Middle frontal gyrus (tissue), 1 donor: ENCODE results near the gene EPN2.

Experiments used
- DNase-seq: peaks from one replicate; pipeline ENCODE4 v3.0.0-alpha.2; 2015; ENCODE audit warnings: low spot score; ENCODE audit errors: extremely low spot score

The EPN2 gene

GRCh38 chr17:19291646-19292376, 54.6 kb downstream of the EPN2 start:
- DNase-seq: no peak

GRCh38 chr17:19292377-19292711, 55.2 kb downstream of the EPN2 start:
- DNase-seq: no peak

- no peak for DNase-seq
These were observed 57.3 kb downstream of the EPN2 start for GRCh38 chr17:19294443-19294842.

- no peak for DNase-seq
These were observed 58.4 kb downstream of the EPN2 start for GRCh38 chr17:19295473-19296135.

- DNase-seq: no peak
These were observed 59.9 kb downstream of the EPN2 start for GRCh38 chr17:19296786-19297778.

GRCh38 chr17:19298569-19299213, 61.5 kb downstream of the EPN2 start:
- DNase-seq: no peak

- no peak for DNase-seq
These were observed 62.1 kb downstream of the EPN2 start for GRCh38 chr17:19299214-19299747.

GRCh38 chr17:19299866-19300265, 62.7 kb downstream of the EPN2 start:
- DNase-seq: no peak

GRCh38 chr17:19301274-19301951, 64.2 kb downstream of the EPN2 start:
- no peak for DNase-seq

GRCh38 chr17:19301973-19302372, 64.8 kb downstream of the EPN2 start:
- no peak for DNase-seq

GRCh38 chr17:19302791-19303331, 65.7 kb downstream of the EPN2 start:
- no peak for DNase-seq

GRCh38 chr17:19303367-19303776, 66.2 kb downstream of the EPN2 start:
- DNase-seq: no peak

GRCh38 chr17:19304209-19304608, 67.0 kb downstream of the EPN2 start:
- DNase-seq: no peak

GRCh38 chr17:19304751-19305150, 67.6 kb downstream of the EPN2 start:
- DNase-seq: no peak

GRCh38 chr17:19305256-19305655, 68.1 kb downstream of the EPN2 start:
- DNase-seq: no peak

GRCh38 chr17:19305761-19306159, 68.6 kb downstream of the EPN2 start:
- DNase-seq: no peak

- DNase-seq: peak; percentile 76
These were observed 69.3 kb downstream of the EPN2 start for GRCh38 chr17:19306160-19307111.

GRCh38 chr17:19307521-19307920, 70.4 kb downstream of the EPN2 start:
- no peak for DNase-seq

GRCh38 chr17:19308398-19308797, 71.2 kb downstream of the EPN2 start:
- DNase-seq: no peak
